ENCODE data around the gene ASCC2.
A peak's percentile ranks its signal among the peaks of the same experiment; 100 is the strongest.

ASCC2 gene

DNA sequence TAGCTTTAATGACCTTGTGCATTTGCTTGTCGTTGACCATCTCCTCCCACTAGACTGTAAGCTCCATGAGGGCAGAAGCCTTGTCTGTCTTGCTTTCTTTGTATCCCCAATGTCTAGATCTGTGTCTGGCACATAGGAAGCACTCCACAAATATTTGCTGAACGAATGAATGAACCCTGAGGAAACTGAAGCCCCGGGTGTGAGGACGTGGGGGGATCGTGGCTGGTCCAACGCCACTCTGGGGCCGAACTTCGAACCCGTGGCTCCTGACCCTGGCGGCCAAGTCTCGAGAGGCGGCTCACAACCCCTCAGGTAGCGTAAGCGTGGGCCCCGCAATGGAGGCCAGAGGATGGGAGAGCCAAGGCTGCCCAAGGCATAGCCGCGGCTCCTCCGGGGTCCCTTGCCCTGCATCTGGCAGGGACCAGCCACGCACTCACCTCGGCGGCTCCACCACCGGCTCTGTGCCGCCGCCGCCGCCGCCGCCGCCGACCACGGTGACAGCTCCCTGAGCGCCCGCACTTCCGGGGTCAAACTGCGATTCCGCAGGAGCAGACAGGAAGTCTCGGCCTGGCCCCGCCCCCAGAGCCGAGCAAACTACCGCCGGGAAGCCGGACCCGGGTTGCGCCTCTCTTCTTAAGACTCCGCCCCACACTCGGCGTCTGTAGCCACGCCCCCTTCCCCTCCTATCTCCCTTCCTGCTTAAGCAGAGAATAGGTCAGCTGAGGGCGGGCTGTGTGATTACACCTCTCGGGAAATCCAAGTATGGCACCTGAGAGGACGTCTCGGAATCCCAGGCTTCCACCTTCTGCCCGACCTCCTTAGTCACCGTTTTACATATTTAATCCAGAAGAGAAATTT is at the start of gene ASCC2:
Gene ASCC2, minus strand, starts transcription at position 534 of the 858 bp plus-strand sequence. CDS start 5,949 bp downstream, outside the sequence.
- H3K4me1 Mint-ChIP-seq: peaks cover 26% of the 10 kb centered on the region
- peaks cover 16% of the 10 kb centered on the region for H3K36me3 Mint-ChIP-seq
- H3K27ac Mint-ChIP-seq: peak within 1 kb of the TSS; percentile 94
- H3K27me3 Mint-ChIP-seq: peaks cover 4% of the 10 kb centered on the region
- no peaks in the 10 kb centered on the region for H3K9me3 Mint-ChIP-seq
- ATAC-seq (ENCODE audit: low read depth): peak; percentile 96
- H3K4me3 Mint-ChIP-seq: peak within 1 kb of the TSS; percentile 98
- DNase-seq (ENCODE audit: low spot score in 2 of 2): peak; percentile 91 to 96

- peaks cover 11% of the 10 kb centered on the region for H3K4me1 Mint-ChIP-seq
- H3K36me3 Mint-ChIP-seq: no peaks in the 10 kb centered on the region
- ATAC-seq (ENCODE audit: low read depth) (no peak), DNase-seq (ENCODE audit: low spot score in 2 of 2) (no peak)
- H3K27me3 Mint-ChIP-seq: no peaks in the 10 kb centered on the region
- no peaks in the 10 kb centered on the region for H3K9me3 Mint-ChIP-seq
- no peak overlapping the region for H3K4me3 Mint-ChIP-seq
- H3K27ac Mint-ChIP-seq: no peak overlapping the region
Observed at GRCh38 chr22:29887358-29887757, 49.3 kb upstream of the ASCC2 start.

GRCh38 chr22:29886596-29886995 is 48.5 kb upstream of the ASCC2 start:
- H3K36me3 Mint-ChIP-seq: no peaks in the 10 kb centered on the region
- DNase-seq (ENCODE audit: low spot score in 2 of 2): no peak
- no peak for ATAC-seq (ENCODE audit: low read depth)

DNA sequence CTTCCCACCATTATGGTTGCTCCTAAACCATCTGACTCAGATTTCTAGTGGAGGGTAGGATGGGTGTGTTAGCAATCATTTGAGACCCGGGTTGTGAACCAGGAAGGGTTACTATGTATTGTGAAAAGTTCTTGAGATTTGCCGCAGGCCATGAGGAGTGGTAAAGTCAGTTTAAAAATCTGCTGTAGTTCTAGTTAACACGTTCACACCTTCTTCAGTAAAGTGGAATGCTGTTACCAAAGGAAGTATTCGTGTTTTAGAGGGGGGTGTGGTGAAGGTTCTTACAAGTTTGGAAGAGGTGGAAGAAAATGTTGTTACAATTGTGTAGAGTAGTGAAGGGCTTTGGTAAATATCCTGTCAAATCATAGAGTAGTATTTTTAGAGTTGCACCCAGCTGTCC is 47.5 kb upstream of the ASCC2 start:
- Mint-ChIP-seq H3K4me1 (peaks cover 10% of the 10 kb centered on the region), H3K27me3 (no peaks in the 10 kb centered on the region), H3K27ac (no peak overlapping the region), H3K4me3 (no peak overlapping the region), H3K36me3 (no peaks in the 10 kb centered on the region), H3K9me3 (no peaks in the 10 kb centered on the region)
- DNase-seq (ENCODE audit: low spot score in 2 of 2): no peak
- no peak for ATAC-seq (ENCODE audit: low read depth)

More at GRCh38 chr22:29886596-29886995, 48.5 kb upstream of the ASCC2 start:
- Mint-ChIP-seq H3K27me3 (no peaks in the 10 kb centered on the region), H3K4me1 (peaks cover 11% of the 10 kb centered on the region), H3K27ac (no peak overlapping the region), H3K4me3 (no peak overlapping the region), H3K9me3 (no peaks in the 10 kb centered on the region)

DNA sequence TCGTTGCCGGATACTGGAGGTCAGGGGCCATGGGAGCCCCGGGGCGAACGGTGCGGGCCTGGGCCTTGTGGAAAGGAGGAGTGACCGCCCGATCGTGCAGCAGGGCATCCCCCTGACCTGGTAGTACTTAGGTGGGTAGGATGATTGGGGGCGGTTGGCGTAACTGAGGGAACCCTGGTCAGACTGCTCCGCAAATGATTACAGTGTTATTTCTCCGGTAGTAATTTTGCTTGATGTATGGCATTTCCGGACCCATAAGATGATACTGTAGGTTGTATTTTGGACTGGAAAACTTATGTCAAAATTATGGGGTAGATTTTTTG is 45.7 kb upstream of the ASCC2 start:
- DNase-seq (ENCODE audit: low spot score in 2 of 2) (no peak), ATAC-seq (ENCODE audit: low read depth) (no peak)
- H3K27ac Mint-ChIP-seq: peak overlapping the region; percentile 85
- H3K9me3 Mint-ChIP-seq: no peaks in the 10 kb centered on the region
- no peaks in the 10 kb centered on the region for H3K27me3 Mint-ChIP-seq
- peaks cover 8% of the 10 kb centered on the region for H3K4me1 Mint-ChIP-seq
- peak overlapping the region; percentile 93 for H3K4me3 Mint-ChIP-seq
- no peaks in the 10 kb centered on the region for H3K36me3 Mint-ChIP-seq

DNA sequence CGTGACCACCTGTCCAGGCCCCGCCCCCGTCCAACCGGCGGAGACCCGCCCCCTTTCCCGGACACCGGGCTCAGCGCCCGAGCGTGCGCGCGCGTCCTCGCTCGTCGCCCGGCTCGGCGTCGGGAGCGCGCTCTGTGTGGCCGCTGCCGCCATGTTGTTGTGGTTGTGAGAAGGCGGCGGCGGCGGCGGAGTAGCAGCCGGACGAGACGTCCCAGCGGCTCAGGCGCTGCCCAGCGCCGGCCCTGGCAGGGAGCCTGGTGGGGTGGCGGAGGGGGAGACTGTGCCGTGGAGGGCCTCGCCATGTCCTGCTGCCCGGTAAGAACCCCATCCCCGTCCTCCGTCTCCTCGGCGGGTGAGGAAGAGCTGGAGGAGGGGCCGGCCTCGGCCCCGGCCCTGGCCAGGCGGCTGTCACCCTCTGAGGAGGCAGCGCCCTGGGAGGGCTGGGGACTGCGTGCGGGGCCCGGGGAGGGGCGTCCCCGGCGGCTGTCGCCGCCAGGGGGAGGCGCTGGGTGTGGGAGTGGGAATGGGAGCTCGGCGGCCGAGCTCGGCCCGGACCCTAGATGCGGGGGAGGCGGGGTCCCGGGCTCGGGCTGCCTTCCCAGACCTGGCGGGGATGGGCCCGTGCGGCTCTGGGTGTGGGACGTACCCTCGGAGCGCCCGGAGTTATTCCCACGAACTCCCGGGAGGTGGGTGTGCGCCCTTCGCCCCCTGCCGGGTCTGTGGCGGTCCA is 45.1 kb upstream of the ASCC2 start, which contains the start of gene MTMR3:
Gene MTMR3, plus strand, starts transcription at position 130 of the 730 bp plus-strand sequence. CDS start 87,886 bp downstream, outside the sequence.
- no peaks in the 10 kb centered on the region for H3K9me3 Mint-ChIP-seq
- H3K27me3 Mint-ChIP-seq: peaks cover 3% of the 10 kb centered on the region
- no peaks in the 10 kb centered on the region for H3K36me3 Mint-ChIP-seq
- ATAC-seq (ENCODE audit: low read depth) (peak; percentile 79), DNase-seq (ENCODE audit: low spot score in 2 of 2) (peak; percentile 96)
- peaks cover 6% of the 10 kb centered on the region for H3K4me1 Mint-ChIP-seq
- peak within 1 kb of the TSS; percentile 93 for H3K27ac Mint-ChIP-seq
- H3K4me3 Mint-ChIP-seq: peak within 1 kb of the TSS; percentile 93

DNA sequence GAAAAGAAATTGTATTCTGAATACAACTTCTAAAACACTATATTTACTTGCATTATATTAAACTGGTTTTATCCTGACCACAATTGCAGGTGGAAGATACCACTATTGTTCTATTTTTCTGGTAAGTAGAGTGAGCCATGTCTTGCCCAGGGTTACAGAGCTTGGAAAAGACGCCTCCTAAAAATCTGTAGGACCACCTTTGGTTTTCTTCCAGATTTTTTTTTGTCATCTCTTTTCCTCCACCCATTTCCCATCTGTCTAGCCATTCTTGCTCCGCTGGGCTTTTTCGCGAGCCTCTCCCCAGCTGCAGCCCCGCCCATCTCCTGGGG is 44.6 kb upstream of the ASCC2 start:
- DNase-seq (ENCODE audit: low spot score in 2 of 2) (no peak), ATAC-seq (ENCODE audit: low read depth) (no peak)
- Mint-ChIP-seq H3K4me1 (peaks cover 6% of the 10 kb centered on the region), H3K27me3 (peaks cover 5% of the 10 kb centered on the region), H3K27ac (peak overlapping the region; percentile 93), H3K9me3 (no peaks in the 10 kb centered on the region), H3K36me3 (no peaks in the 10 kb centered on the region), H3K4me3 (peak overlapping the region; percentile 93)

- no peak overlapping the region for H3K27ac Mint-ChIP-seq
- peaks cover 5% of the 10 kb centered on the region for H3K27me3 Mint-ChIP-seq
- no peaks in the 10 kb centered on the region for H3K9me3 Mint-ChIP-seq
- no peak overlapping the region for H3K4me3 Mint-ChIP-seq
- H3K4me1 Mint-ChIP-seq: peaks cover 6% of the 10 kb centered on the region
- DNase-seq (ENCODE audit: low spot score in 2 of 2) (no peak), ATAC-seq (ENCODE audit: low read depth) (peak; percentile 30)
- no peaks in the 10 kb centered on the region for H3K36me3 Mint-ChIP-seq
Observed at GRCh38 chr22:29879753-29880152, 41.7 kb upstream of the ASCC2 start.

GRCh38 chr22:29877620-29878019 is 39.5 kb upstream of the ASCC2 start:
- H3K27ac Mint-ChIP-seq: no peak overlapping the region
- no peaks in the 10 kb centered on the region for H3K36me3 Mint-ChIP-seq
- no peaks in the 10 kb centered on the region for H3K9me3 Mint-ChIP-seq
- H3K4me3 Mint-ChIP-seq: no peak overlapping the region
- peaks cover 5% of the 10 kb centered on the region for H3K27me3 Mint-ChIP-seq
- ATAC-seq (ENCODE audit: low read depth) (no peak), DNase-seq (ENCODE audit: low spot score in 2 of 2) (no peak)
- peaks cover 3% of the 10 kb centered on the region for H3K4me1 Mint-ChIP-seq

DNA sequence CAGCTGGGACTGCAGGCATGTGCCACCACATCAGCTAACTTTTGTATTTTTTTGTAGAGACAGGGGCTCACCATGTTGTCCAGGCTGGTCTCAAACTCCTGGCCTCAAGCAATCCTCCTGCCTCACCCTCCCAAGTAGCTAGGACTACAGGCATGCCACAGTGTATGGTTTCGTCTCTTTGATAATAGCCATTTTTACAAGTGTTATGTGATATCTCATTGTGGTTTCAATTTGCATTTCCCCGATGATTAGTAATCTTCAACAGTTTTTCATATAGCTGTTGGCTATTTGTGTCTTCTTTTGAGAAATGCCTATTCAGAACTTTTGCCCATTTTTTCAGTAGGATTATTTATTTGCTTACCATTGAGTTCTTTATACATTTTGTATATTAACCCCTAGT is 35.9 kb upstream of the ASCC2 start:
- peaks cover 8% of the 10 kb centered on the region for H3K27me3 Mint-ChIP-seq
- H3K9me3 Mint-ChIP-seq: no peaks in the 10 kb centered on the region
- H3K27ac Mint-ChIP-seq: no peak overlapping the region
- no peaks in the 10 kb centered on the region for H3K36me3 Mint-ChIP-seq
- DNase-seq (ENCODE audit: low spot score in 2 of 2): no peak
- H3K4me1 Mint-ChIP-seq: peaks cover 3% of the 10 kb centered on the region
- ATAC-seq (ENCODE audit: low read depth): no peak
- no peak overlapping the region for H3K4me3 Mint-ChIP-seq

- H3K36me3 Mint-ChIP-seq: no peaks in the 10 kb centered on the region
- H3K27me3 Mint-ChIP-seq: peaks cover 4% of the 10 kb centered on the region
- no peak overlapping the region for H3K27ac Mint-ChIP-seq
- no peak overlapping the region for H3K4me3 Mint-ChIP-seq
- H3K4me1 Mint-ChIP-seq: peaks cover 3% of the 10 kb centered on the region
- no peak for DNase-seq (ENCODE audit: low spot score in 2 of 2)
- no peak for ATAC-seq (ENCODE audit: low read depth)
- no peaks in the 10 kb centered on the region for H3K9me3 Mint-ChIP-seq
Observed at GRCh38 chr22:29872989-29873388, 34.9 kb upstream of the ASCC2 start.

- Mint-ChIP-seq H3K27me3 (peaks cover 4% of the 10 kb centered on the region), H3K4me1 (peaks cover 3% of the 10 kb centered on the region), H3K36me3 (no peaks in the 10 kb centered on the region), H3K27ac (no peak overlapping the region), H3K4me3 (no peak overlapping the region), H3K9me3 (no peaks in the 10 kb centered on the region)
- DNase-seq (ENCODE audit: low spot score in 2 of 2) (no peak), ATAC-seq (ENCODE audit: low read depth) (no peak)
Observed at GRCh38 chr22:29872144-29872893, 34.2 kb upstream of the ASCC2 start.

DNA sequence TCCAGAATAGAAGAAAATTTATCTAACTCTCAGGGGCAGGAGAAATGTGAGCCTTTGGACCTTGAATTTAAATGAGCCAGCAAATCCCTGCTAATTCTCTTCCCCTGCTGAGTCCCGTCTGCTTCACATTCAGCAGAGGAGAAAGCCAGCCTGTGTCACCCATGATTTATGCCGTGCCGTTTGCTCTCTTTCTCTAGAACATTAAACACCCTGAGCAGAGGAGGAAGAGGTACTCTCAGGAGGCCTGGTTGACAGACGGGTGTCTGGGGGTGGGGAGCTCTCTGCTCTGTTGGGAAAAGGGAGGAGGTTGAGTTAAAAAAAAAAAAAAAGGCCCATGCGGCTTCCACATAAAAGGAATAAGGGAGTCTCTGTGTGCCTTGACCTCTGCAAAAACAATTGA is 33.6 kb upstream of the ASCC2 start:
- peaks cover 5% of the 10 kb centered on the region for H3K27me3 Mint-ChIP-seq
- no peaks in the 10 kb centered on the region for H3K9me3 Mint-ChIP-seq
- H3K4me1 Mint-ChIP-seq: peaks cover 3% of the 10 kb centered on the region
- no peak for DNase-seq (ENCODE audit: low spot score in 2 of 2)
- no peak for ATAC-seq (ENCODE audit: low read depth)
- H3K4me3 Mint-ChIP-seq: no peak overlapping the region
- H3K36me3 Mint-ChIP-seq: no peaks in the 10 kb centered on the region
- no peak overlapping the region for H3K27ac Mint-ChIP-seq

DNA sequence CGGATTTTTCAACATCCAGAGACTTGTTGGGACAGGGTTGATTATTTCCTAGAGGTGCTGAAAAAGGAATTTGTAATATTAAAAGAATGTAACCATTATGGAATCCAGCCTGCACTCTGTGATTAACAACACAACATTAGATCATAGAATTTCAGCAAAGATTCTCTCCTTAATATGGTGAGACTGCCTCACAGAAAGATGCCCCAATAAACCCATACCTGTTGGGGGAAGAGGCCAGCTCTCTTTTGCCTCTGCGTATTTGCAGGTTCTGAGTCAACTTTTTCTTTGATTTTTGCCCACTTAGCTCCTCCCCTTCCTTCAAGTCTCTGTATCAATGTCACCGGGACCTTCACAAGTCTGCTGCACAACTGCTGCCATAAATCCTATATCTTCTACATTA is 32.5 kb upstream of the ASCC2 start:
- no peak for DNase-seq (ENCODE audit: low spot score in 2 of 2)
- Mint-ChIP-seq H3K9me3 (no peaks in the 10 kb centered on the region), H3K4me3 (no peak overlapping the region), H3K4me1 (peaks cover 3% of the 10 kb centered on the region), H3K27me3 (peaks cover 5% of the 10 kb centered on the region), H3K36me3 (no peaks in the 10 kb centered on the region), H3K27ac (no peak overlapping the region)
- no peak for ATAC-seq (ENCODE audit: low read depth)

Measured in memory B cell (primary cell).